RWPE2 (cell line): ENCODE measurements around the gene SGMS1.

ENCODE experiments used
- ATAC-seq: fragments of 200-7000 bp; cut with Tn5 transposase; 3 replicates; pipeline ENCODE4 v1.9.1; 2021; ENCODE audit warnings: low read depth
- DNase-seq: peaks from one replicate; pipeline ENCODE4 v3.0.0-alpha.2; 2020; ENCODE audit warnings: low spot score
- H3K27ac ChIP-seq: fragments of 450-650 bp; 2 replicates; pipeline ENCODE4 v1.5.1; 2017; ENCODE audit warnings: mild to moderate bottlenecking; ENCODE audit not compliant: poor library complexity, severe bottlenecking
- H3K27me3 ChIP-seq: fragments of 250-450 bp; sonication (Bioruptor Pico); 2 replicates; pipeline ENCODE4 v1.5.1; 2021; ENCODE audit warnings: mild to moderate bottlenecking, moderate library complexity; ENCODE audit not compliant: insufficient read depth, poor library complexity, severe bottlenecking
- H3K36me3 ChIP-seq: fragments of 250-450 bp; sonication (Bioruptor Pico); 2 replicates; pipeline ENCODE4 v1.5.1; 2020; ENCODE audit warnings: low read depth, mild to moderate bottlenecking, moderate library complexity
- H3K4me1 ChIP-seq: fragments of 250-450 bp; sonication (Bioruptor Pico); 2 replicates; pipeline ENCODE4 v1.5.1; 2021; ENCODE audit warnings: mild to moderate bottlenecking, moderate library complexity; ENCODE audit not compliant: insufficient read depth, poor library complexity, severe bottlenecking
- H3K4me3 ChIP-seq: fragments of 250-450 bp; sonication (Bioruptor Pico); 2 replicates; pipeline ENCODE4 v1.5.1; 2021; ENCODE audit warnings: mild to moderate bottlenecking, moderate library complexity; ENCODE audit not compliant: severe bottlenecking
- H3K9me3 ChIP-seq: fragments of 250-450 bp; sonication (Bioruptor Pico); 2 replicates; pipeline ENCODE4 v1.5.1; 2021; ENCODE audit warnings: mild to moderate bottlenecking, moderate library complexity; ENCODE audit not compliant: severe bottlenecking
- CTCF ChIP-seq: fragments of 450-650 bp; IDR thresholded peaks from one replicate; pipeline ENCODE4 v1.5.1; 2017; ENCODE audit warnings: mild to moderate bottlenecking, moderate library complexity; ENCODE audit not compliant: poor library complexity, severe bottlenecking

SGMS1 gene

GRCh38 chr10:50343702-50344331 lies 279.9 kb downstream of the SGMS1 start:
- Histone ChIP-seq H3K4me1 (no peaks in the 10 kb centered on the region), H3K9me3 (no peaks in the 10 kb centered on the region), H3K27ac (no peak overlapping the region), H3K36me3 (peaks cover 6% of the 10 kb centered on the region; the same call in 1 of the 2 replicates), H3K4me3 (no peak overlapping the region), H3K27me3 (no peaks in the 10 kb centered on the region)
- ATAC-seq (no peak), DNase-seq (no peak)
- TF ChIP-seq CTCF = no peak

GRCh38 chr10:50341987-50342386 lies 281.8 kb downstream of the SGMS1 start:
- no peak for TF ChIP-seq CTCF
- Histone ChIP-seq H3K27me3 (no peaks in the 10 kb centered on the region), H3K4me1 (no peaks in the 10 kb centered on the region), H3K9me3 (no peaks in the 10 kb centered on the region), H3K27ac (no peak overlapping the region), H3K4me3 (no peak overlapping the region), H3K36me3 (peaks cover 6% of the 10 kb centered on the region; the same call in 1 of the 2 replicates)
- ATAC-seq = no peak
- DNase-seq = no peak

GRCh38 chr10:50336140-50336539 lies 287.6 kb downstream of the SGMS1 start:
- Histone ChIP-seq H3K27me3 (no peaks in the 10 kb centered on the region), H3K4me1 (no peaks in the 10 kb centered on the region), H3K9me3 (peaks cover 2% of the 10 kb centered on the region), H3K27ac (no peak overlapping the region), H3K4me3 (no peak overlapping the region), H3K36me3 (no peaks in the 10 kb centered on the region)
- no peak for TF ChIP-seq CTCF
- DNase-seq (no peak), ATAC-seq (no peak)

- no peak for TF ChIP-seq CTCF
- Histone ChIP-seq H3K36me3 (no peaks in the 10 kb centered on the region), H3K9me3 (peaks cover 2% of the 10 kb centered on the region), H3K27me3 (no peaks in the 10 kb centered on the region), H3K4me3 (no peak overlapping the region), H3K27ac (no peak overlapping the region), H3K4me1 (no peaks in the 10 kb centered on the region)
- no peak for ATAC-seq
- DNase-seq = no peak
Measured at GRCh38 chr10:50335397-50335796, 288.4 kb downstream of the SGMS1 start.

GRCh38 chr10:50334273-50334672 lies 289.5 kb downstream of the SGMS1 start:
- Histone ChIP-seq H3K4me3 (no peak overlapping the region), H3K27ac (no peak overlapping the region), H3K4me1 (peaks cover under 1% of the 10 kb centered on the region), H3K9me3 (peaks cover 2% of the 10 kb centered on the region), H3K36me3 (no peaks in the 10 kb centered on the region), H3K27me3 (no peaks in the 10 kb centered on the region)
- ATAC-seq (no peak), DNase-seq (no peak)
- no peak for TF ChIP-seq CTCF
